H9 (cell line): ENCODE data around the gene IL17RE. TPM values are rescaled to one million over a fixed set of nuclear protein-coding genes. Genes with fewer than 3 reads are reported as not detected.

ENCODE experiments used
- DNase-seq: peaks from one replicate; pipeline ENCODE4 v3.0.0-alpha.2; 2017
- H2AFZ ChIP-seq: one replicate; pipeline ENCODE4 v1.6.1; 2013; ENCODE audit warnings: mild to moderate bottlenecking, low read length, control low read depth, moderate library complexity
- H2AK5ac ChIP-seq: 2 replicates; pipeline ENCODE4 v1.6.1; 2013; ENCODE audit warnings: low read length, control low read depth, mixed read lengths; ENCODE audit not compliant: insufficient read length
- H2BK120ac ChIP-seq: one replicate; pipeline ENCODE4 v1.6.1; 2013; ENCODE audit warnings: low read depth, mild to moderate bottlenecking, low read length, control low read depth, inconsistent platforms; ENCODE audit not compliant: poor library complexity, severe bottlenecking
- H2BK12ac ChIP-seq: 2 replicates; pipeline ENCODE4 v1.6.1; 2013; ENCODE audit warnings: low read length, control low read depth, mixed read lengths, low read depth; ENCODE audit not compliant: insufficient read length
- H2BK15ac ChIP-seq: 2 replicates; pipeline ENCODE4 v1.6.1; 2013; ENCODE audit warnings: low read depth, low read length, control low read depth
- H2BK20ac ChIP-seq: one replicate; pipeline ENCODE4 v1.6.1; 2013; ENCODE audit warnings: low read depth, mild to moderate bottlenecking, low read length, control low read depth, inconsistent platforms; ENCODE audit not compliant: poor library complexity, severe bottlenecking
- H2BK5ac ChIP-seq: 2 replicates; pipeline ENCODE4 v1.6.1; 2013; ENCODE audit warnings: low read length, control low read depth, mixed read lengths; ENCODE audit not compliant: insufficient read length
- H3K14ac ChIP-seq: 2 replicates; pipeline ENCODE4 v1.6.1; 2013; ENCODE audit warnings: low read length, control low read depth; ENCODE audit not compliant: insufficient read depth
- H3K18ac ChIP-seq: 2 replicates; pipeline ENCODE4 v1.6.1; 2013; ENCODE audit warnings: low read depth, mild to moderate bottlenecking, mixed read lengths, low read length, control low read depth; ENCODE audit not compliant: insufficient read length
- H3K23ac ChIP-seq: 2 replicates; pipeline ENCODE4 v1.6.1; 2013; ENCODE audit warnings: low read length, control low read depth, mixed read lengths, low read depth; ENCODE audit not compliant: insufficient read length
- H3K23me2 ChIP-seq: 2 replicates; pipeline ENCODE4 v1.6.1; 2013; ENCODE audit warnings: low read depth, mild to moderate bottlenecking, mixed read lengths, low read length, control low read depth; ENCODE audit not compliant: insufficient read length, poor library complexity, severe bottlenecking
- H3K27ac ChIP-seq: 2 replicates; pipeline ENCODE4 v1.5.1; 2013; ENCODE audit warnings: low read length, control low read depth, mixed read lengths, low read depth; ENCODE audit not compliant: insufficient read length
- H3K27me3 ChIP-seq: 2 replicates; pipeline ENCODE4 v1.6.1; 2013; ENCODE audit warnings: low read length, control low read depth, inconsistent platforms; ENCODE audit not compliant: insufficient read depth
- H3K4ac ChIP-seq: 2 replicates; pipeline ENCODE4 v1.6.1; 2013; ENCODE audit warnings: low read depth, mild to moderate bottlenecking, control low read depth, inconsistent platforms, low read length, moderate library complexity
- H3K4me1 ChIP-seq: 2 replicates; pipeline ENCODE4 v1.6.1; 2013; ENCODE audit warnings: low read length, control low read depth, inconsistent platforms; ENCODE audit not compliant: insufficient read depth
- H3K4me2 ChIP-seq: 2 replicates; pipeline ENCODE4 v1.6.1; 2013; ENCODE audit warnings: low read length, control low read depth, mixed read lengths; ENCODE audit not compliant: insufficient read length, insufficient read depth
- H3K56ac ChIP-seq: 2 replicates; pipeline ENCODE4 v1.6.1; 2013; ENCODE audit warnings: low read depth, mild to moderate bottlenecking, mixed read lengths, low read length, control low read depth; ENCODE audit not compliant: insufficient read length
- H3K79me1 ChIP-seq: 2 replicates; pipeline ENCODE4 v1.6.1; 2013; ENCODE audit warnings: low read depth, mild to moderate bottlenecking, moderate library complexity, low read length, control low read depth, inconsistent platforms; ENCODE audit not compliant: insufficient read depth, poor library complexity, severe bottlenecking
- H3K79me2 ChIP-seq: 2 replicates; pipeline ENCODE4 v1.6.1; 2013; ENCODE audit warnings: low read length, control low read depth, inconsistent platforms; ENCODE audit not compliant: insufficient read depth
- H3K9ac ChIP-seq: 2 replicates; pipeline ENCODE4 v1.6.1; 2013; ENCODE audit warnings: low read length, control low read depth, mixed read lengths; ENCODE audit not compliant: insufficient read length; ENCODE audit errors: extremely low read depth
- H3K9me3 ChIP-seq: one replicate; pipeline ENCODE4 v1.6.1; 2013; ENCODE audit warnings: low read depth, low read length, inconsistent platforms; ENCODE audit not compliant: control insufficient read depth
- H3T11ph ChIP-seq: one replicate; pipeline ENCODE4 v1.6.1; 2013; ENCODE audit warnings: mild to moderate bottlenecking, low read length, control low read depth, inconsistent platforms
- H4K20me1 ChIP-seq: one replicate; pipeline ENCODE4 v1.6.1; 2013; ENCODE audit not compliant: control insufficient read depth, insufficient read length, insufficient read depth
- H4K5ac ChIP-seq: 2 replicates; pipeline ENCODE4 v1.6.1; 2013; ENCODE audit warnings: low read depth, mild to moderate bottlenecking, mixed read lengths, low read length, control low read depth; ENCODE audit not compliant: insufficient read length
- H4K8ac ChIP-seq: replicated peaks from 2 replicates; pipeline ENCODE4 v1.6.1; 2013; ENCODE audit warnings: low read length, control low read depth, mixed read lengths, low read depth; ENCODE audit not compliant: insufficient read length
- H4K91ac ChIP-seq: 2 replicates; pipeline ENCODE4 v1.6.1; 2013; ENCODE audit warnings: low read depth, mild to moderate bottlenecking, moderate library complexity, mixed read lengths, low read length, control low read depth; ENCODE audit not compliant: insufficient read length
- H3K27ac Mint-ChIP-seq, 3 experiments: 2 replicates in 2 of 3; 3 replicates in 1 of 3; pipeline ENCODE4 v1.8.0; 2020 to 2021; ENCODE audit warnings: mixed read lengths in 3 of 3, mild to moderate bottlenecking in 1 of 3, moderate library complexity in 1 of 3
- H3K27me3 Mint-ChIP-seq: 2 replicates; pipeline ENCODE4 v1.8.0; 2021; ENCODE audit warnings: low read depth, mild to moderate bottlenecking, moderate library complexity, mixed read lengths
- H3K36me3 Mint-ChIP-seq, 3 experiments: 2 replicates in 2 of 3; 3 replicates in 1 of 3; pipeline ENCODE4 v1.8.0; 2020 to 2021; ENCODE audit warnings: low read depth in 3 of 3, mixed read lengths in 3 of 3; ENCODE audit not compliant: insufficient read depth in 1 of 3
- H3K4me1 Mint-ChIP-seq, 2 experiments: 2 replicates each; pipeline ENCODE4 v1.8.0; 2020; ENCODE audit warnings: mixed read lengths in 2 of 2
- H3K4me3 Mint-ChIP-seq, 2 experiments: 2 replicates in 1 of 2; 3 replicates in 1 of 2; pipeline ENCODE4 v1.8.0; 2020 to 2021; ENCODE audit warnings: mild to moderate bottlenecking in 2 of 2, mixed read lengths in 2 of 2, moderate library complexity in 1 of 2
- H3K9me3 Mint-ChIP-seq, 2 experiments: 2 replicates in 1 of 2; 3 replicates in 1 of 2; pipeline ENCODE4 v1.8.0; 2020; ENCODE audit warnings: mild to moderate bottlenecking in 2 of 2, mixed read lengths in 2 of 2, moderate library complexity in 1 of 2
- WGBS: extraction: QIAGEN DNeasy Blood & Tissue Kit; methylation state at CpG from one replicate; pipeline ENCODE4 v1.1.7; 2013; ENCODE audit warnings: missing lambda C conversion rate, low lambda C conversion rate, mixed read lengths; ENCODE audit not compliant: insufficient read length; ENCODE audit errors: extremely low coverage; 5-methylcytosine and 5-hydroxymethylcytosine counted together
- total RNA-seq: library from RNA; stranded (reverse); gene quantifications from 2 replicates; pipeline ENCODE4 v1.2.1, GENCODE V29; 2021
- TF ChIP-seq, protein P1 (sequence below): fragments of 200-600 bp; sonication (generic); conservative IDR thresholded peaks from 3 replicates; pipeline ENCODE4 v1.8.0; 2021; ENCODE audit warnings: antibody characterized with exemption, mild to moderate bottlenecking

The IL17RE gene
- total RNA-seq, 1 experiment from 2014 or later = 2.1 TPM

DNA sequence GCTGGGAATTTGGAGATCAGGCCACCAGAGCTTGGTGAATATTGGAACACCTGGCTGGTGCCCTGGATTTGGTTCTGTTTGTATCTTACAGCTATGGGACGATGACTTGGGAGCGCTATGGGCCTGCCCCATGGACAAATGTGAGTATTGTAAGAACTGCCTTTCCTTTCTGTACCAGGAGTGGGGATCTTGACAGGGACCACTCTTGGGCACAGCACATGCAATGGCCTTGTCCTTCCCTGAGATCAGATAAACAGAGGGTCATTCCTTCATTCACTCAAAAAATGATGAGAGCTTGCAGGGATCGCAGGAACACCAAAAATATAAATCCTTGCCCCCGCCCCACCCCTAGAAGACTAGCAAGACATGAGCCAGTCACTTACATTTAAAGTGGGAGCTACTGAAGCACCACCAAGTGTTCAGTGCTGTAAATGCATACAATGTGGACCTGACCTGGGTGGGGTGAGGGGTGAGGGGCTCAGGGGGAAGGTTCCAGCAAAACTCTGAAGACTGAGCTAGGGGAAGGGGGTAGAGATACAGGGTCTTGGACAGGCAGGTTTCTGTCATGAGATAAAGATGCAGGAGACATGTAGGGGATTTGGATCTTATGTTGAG is 28.3 kb downstream of the IL17RE start:
- no peaks in the 10 kb centered on the region; the same call in 1 of the 2 replicates for H3K4me1 ChIP-seq
- no peaks in the 10 kb centered on the region for H3K9me3 ChIP-seq
- no CpG with 5 or more reads among the region's 4 CpGs for WGBS
- no peak overlapping the region for H3K4me2 ChIP-seq
- no peaks in the 10 kb centered on the region for H3K79me1 ChIP-seq
- H3K27ac ChIP-seq = no peak overlapping the region
- H4K20me1 ChIP-seq = no peaks in the 10 kb centered on the region
- no peak overlapping the region for H2BK20ac ChIP-seq
- H4K5ac ChIP-seq = no peak overlapping the region
- no peak overlapping the region for H3K9ac ChIP-seq
- Mint-ChIP-seq H3K27me3 (peaks cover 5% of the 10 kb centered on the region), H3K4me3 (peak overlapping the region in 1 of 2 experiments; percentile 23; a peak in 1 of 5 replicates), H3K27ac (no peak overlapping the region), H3K4me1 (peaks cover 10 to 14% of the 10 kb centered on the region in 2 experiments), H3K36me3 (peaks cover 5 to 16% (median 13%) of the 10 kb centered on the region in 3 experiments; a peak in 6 of 7 replicates), H3K9me3 (peaks cover 0 to 4% of the 10 kb centered on the region in 2 experiments; a peak in 1 of 5 replicates)
- peaks cover 7% of the 10 kb centered on the region for H3K23me2 ChIP-seq
- no peak overlapping the region for H4K8ac ChIP-seq
- H3K56ac ChIP-seq = no peak overlapping the region
- no peak overlapping the region for H2BK12ac ChIP-seq
- H3K14ac ChIP-seq = no peak overlapping the region
- H3K79me2 ChIP-seq = no peaks in the 10 kb centered on the region
- no peak overlapping the region for H2BK5ac ChIP-seq
- H2BK120ac ChIP-seq = no peak overlapping the region
- no peak overlapping the region for H3K18ac ChIP-seq
- H3K27me3 ChIP-seq = no peaks in the 10 kb centered on the region
- no peak overlapping the region for H3K23ac ChIP-seq
- no peak overlapping the region for H3T11ph ChIP-seq
- H4K91ac ChIP-seq = no peak overlapping the region
- TF ChIP-seq, protein P1, sequence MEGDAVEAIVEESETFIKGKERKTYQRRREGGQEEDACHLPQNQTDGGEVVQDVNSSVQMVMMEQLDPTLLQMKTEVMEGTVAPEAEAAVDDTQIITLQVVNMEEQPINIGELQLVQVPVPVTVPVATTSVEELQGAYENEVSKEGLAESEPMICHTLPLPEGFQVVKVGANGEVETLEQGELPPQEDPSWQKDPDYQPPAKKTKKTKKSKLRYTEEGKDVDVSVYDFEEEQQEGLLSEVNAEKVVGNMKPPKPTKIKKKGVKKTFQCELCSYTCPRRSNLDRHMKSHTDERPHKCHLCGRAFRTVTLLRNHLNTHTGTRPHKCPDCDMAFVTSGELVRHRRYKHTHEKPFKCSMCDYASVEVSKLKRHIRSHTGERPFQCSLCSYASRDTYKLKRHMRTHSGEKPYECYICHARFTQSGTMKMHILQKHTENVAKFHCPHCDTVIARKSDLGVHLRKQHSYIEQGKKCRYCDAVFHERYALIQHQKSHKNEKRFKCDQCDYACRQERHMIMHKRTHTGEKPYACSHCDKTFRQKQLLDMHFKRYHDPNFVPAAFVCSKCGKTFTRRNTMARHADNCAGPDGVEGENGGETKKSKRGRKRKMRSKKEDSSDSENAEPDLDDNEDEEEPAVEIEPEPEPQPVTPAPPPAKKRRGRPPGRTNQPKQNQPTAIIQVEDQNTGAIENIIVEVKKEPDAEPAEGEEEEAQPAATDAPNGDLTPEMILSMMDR = peak; percentile 19; the same call in 2 of the 3 replicates
- H2AK5ac ChIP-seq = no peak overlapping the region
- no peak overlapping the region for H3K4ac ChIP-seq
- no peak overlapping the region for H2BK15ac ChIP-seq
- no peak for DNase-seq
- no peak overlapping the region for H2AFZ ChIP-seq
